Stimulated activated naive B cell treated with anti-CD40 and anti-IgM and Interleukin-4, amounts not matched to agents 10 μg/mL and 1 μg/mL and 100 μg/mL, for 72 hours (primary cell): ENCODE measurements around the gene CCL14.
"Not testable (repeated sequence)": the region's sequence is repeated elsewhere in the genome, so short reads cannot be mapped to it uniquely, and the experiment has no call there.

Source experiments
- ATAC-seq, 2 donors: fragments of 150-1000 bp; cut with Tn5 transposase; replicated peaks; 2 replicates each; pipeline ENCODE4 v1.10.0; 2021; ENCODE audit warnings: moderate library complexity in 1 of 2
- DNase-seq: peaks from one replicate; pipeline ENCODE4 v3.0.0; 2021
- H3K27ac Mint-ChIP-seq: one replicate; pipeline ENCODE4 v1.8.0; 2022; ENCODE audit warnings: mild to moderate bottlenecking, mixed read lengths
- H3K27me3 Mint-ChIP-seq, 2 donors: one replicate each; pipeline ENCODE4 v1.8.0; 2022; ENCODE audit warnings: mixed read lengths in 2 of 2
- H3K36me3 Mint-ChIP-seq, 2 donors: one replicate each; pipeline ENCODE4 v1.8.0; 2022; ENCODE audit warnings: mixed read lengths in 2 of 2, mild to moderate bottlenecking in 1 of 2
- H3K4me1 Mint-ChIP-seq, 2 donors: one replicate each; pipeline ENCODE4 v1.8.0; 2022; ENCODE audit warnings: mixed read lengths in 2 of 2, mild to moderate bottlenecking in 1 of 2
- H3K4me3 Mint-ChIP-seq, 2 donors: one replicate each; pipeline ENCODE4 v1.8.0; 2022; ENCODE audit warnings: mild to moderate bottlenecking in 2 of 2, mixed read lengths in 2 of 2, moderate library complexity in 1 of 2
- H3K9me3 Mint-ChIP-seq, 2 donors: one replicate each; pipeline ENCODE4 v1.8.0; 2022; ENCODE audit warnings: mixed read lengths in 2 of 2, mild to moderate bottlenecking in 1 of 2

CCL14 gene

DNA sequence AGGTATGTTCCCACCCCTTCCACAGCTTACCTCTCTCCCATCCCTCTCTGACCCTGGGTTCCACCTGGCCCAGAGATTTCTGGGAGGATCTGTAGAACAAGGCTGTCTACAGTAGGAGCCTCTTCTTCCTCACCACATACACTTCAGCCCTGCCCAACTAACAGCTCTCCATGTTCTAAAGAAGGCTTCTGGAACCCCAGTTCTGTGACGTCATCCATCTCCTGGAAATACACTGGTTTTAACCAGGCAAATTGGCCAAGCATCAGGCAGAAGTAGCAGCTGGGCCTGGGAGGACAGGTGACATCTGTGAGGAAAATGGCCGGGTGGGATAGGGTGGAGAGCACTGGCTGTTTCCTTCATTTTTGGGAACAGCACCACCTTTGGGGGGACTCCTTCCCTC is 43.0 kb downstream of the CCL14 start, which contains the start of gene LYZL6:
TSS of gene LYZL6 (minus strand) at position 177 of the 400 bp plus-strand sequence. CDS start 4,357 bp downstream, outside the sequence.
- no peak for DNase-seq
- H3K27me3 Mint-ChIP-seq: no peaks in the 10 kb centered on the region
- H3K27ac Mint-ChIP-seq: no peak within 1 kb of the TSS
- H3K9me3 Mint-ChIP-seq: no peaks in the 10 kb centered on the region
- no peaks in the 10 kb centered on the region for H3K4me1 Mint-ChIP-seq
- no peak within 1 kb of the TSS for H3K4me3 Mint-ChIP-seq
- no peak for ATAC-seq
- H3K36me3 Mint-ChIP-seq: no peaks in the 10 kb centered on the region

DNA sequence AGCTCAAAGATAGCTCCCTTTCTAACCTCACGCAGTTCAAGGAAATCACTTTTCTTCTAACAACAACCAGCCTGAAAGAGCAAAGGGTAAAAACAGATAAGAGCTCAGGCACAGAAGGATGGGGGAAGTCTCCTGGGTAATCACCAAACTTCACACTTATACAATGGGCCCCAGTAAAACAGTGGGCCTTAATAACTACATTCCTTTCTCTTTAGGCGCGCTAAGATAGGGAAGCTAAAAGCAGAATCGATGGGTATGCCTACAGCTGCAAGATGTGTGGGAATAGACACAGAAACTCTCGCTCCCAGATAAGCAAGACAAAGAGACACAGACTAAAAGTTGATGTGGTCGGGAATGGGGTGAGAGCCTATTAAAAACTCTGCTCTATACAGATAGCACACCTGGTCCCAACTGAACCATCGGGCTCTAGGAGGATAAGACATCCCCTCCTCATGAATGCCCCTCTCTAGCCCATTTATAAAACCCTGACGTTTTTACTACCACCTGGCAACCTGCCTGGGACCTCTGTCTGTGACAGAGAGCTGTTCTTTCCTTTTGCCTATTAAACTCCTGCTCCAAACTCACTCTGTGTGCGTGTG is 43.8 kb downstream of the CCL14 start:
- Mint-ChIP-seq H3K27ac (no peak overlapping the region), H3K4me1 (no peaks in the 10 kb centered on the region)

DNA sequence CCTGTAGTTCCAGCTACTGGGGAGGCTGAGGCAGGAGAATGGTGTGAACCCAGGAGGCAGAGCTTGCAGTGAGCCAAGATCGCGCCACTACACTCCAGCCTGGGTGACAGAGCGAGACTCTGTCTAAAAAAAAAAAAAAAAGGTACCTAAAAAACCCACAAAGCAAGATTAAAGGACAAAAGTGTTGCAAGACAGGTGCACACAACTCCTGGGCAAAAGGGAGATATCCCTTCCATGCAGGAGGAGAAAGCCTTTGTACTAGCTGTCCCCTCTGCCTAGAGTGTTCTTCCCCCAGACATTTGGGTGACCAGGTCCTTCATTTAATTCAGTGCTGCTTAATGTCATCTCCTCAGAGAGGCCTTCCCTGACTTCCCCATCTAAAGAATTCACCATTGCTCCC is 48.0 kb downstream of the CCL14 start:
- not testable (repeated sequence) for H3K36me3 Mint-ChIP-seq

More for the DNA sequence above, 43.8 kb downstream of the CCL14 start:
- no peaks in the 10 kb centered on the region for H3K36me3 Mint-ChIP-seq
- no peaks in the 10 kb centered on the region for H3K9me3 Mint-ChIP-seq
- H3K27me3 Mint-ChIP-seq: no peaks in the 10 kb centered on the region
- DNase-seq (no peak), ATAC-seq (no peak)
- H3K4me3 Mint-ChIP-seq: no peak overlapping the region

DNA sequence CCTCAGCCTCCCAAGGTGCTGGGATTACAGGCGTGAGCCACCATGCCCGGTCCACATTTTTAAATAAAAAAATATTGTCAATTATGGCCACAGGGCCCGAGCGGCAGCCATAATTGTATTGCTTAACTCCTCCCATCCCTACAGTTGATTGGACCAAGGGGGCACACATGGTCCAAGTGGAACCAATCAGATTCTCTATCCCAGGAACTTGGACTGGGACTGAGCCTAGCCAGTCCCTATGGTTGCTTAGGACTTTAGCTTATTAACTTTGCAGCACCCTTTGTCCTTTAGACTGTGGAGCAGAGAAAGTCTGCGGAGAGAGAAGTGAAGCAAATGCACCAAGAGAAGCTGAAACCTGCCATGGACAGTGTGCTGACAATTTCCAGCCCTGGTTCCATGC is 50.5 kb downstream of the CCL14 start:
- no peak for ATAC-seq
- DNase-seq: no peak
- Mint-ChIP-seq H3K4me1 (peaks cover 0 to 3% of the 10 kb centered on the region in 2 donors), H3K9me3 (no peaks in the 10 kb centered on the region), H3K36me3 (no peaks in the 10 kb centered on the region), H3K27me3 (peaks cover 0 to 2% of the 10 kb centered on the region in 2 donors), H3K4me3 (no peak overlapping the region), H3K27ac (no peak overlapping the region)

More for the DNA sequence above, 48.0 kb downstream of the CCL14 start:
- H3K4me3 Mint-ChIP-seq, DNase-seq, H3K27ac Mint-ChIP-seq, H3K27me3 Mint-ChIP-seq, H3K4me1 Mint-ChIP-seq, ATAC-seq, H3K9me3 Mint-ChIP-seq: not testable (repeated sequence)

DNA sequence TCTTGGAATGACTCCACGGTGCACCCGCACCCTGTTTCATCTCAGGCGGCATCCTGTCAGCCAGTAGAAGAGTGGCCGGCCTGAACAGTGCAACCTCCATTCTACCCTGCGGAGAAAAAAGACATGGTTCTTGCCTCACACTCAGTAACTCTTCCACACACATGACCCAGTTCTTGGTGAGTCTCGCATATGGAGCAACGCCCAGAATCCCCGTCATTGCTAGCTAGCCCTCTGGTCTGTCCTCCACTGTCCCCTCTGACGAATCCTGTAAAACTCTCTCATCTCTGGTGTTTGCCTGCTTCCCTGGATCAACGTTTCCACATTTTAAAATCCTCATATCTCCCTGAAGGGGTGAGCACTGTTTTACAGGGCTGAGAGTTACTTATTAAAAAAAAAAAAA is 51.8 kb downstream of the CCL14 start:
- Mint-ChIP-seq H3K9me3 (no peaks in the 10 kb centered on the region), H3K36me3 (no peaks in the 10 kb centered on the region), H3K4me3 (no peak overlapping the region), H3K27me3 (peaks cover 5 to 8% of the 10 kb centered on the region in 2 donors), H3K27ac (no peak overlapping the region), H3K4me1 (peaks cover 5 to 11% of the 10 kb centered on the region in 2 donors)
- no peak for ATAC-seq
- DNase-seq: no peak
